MV-4-11 (cell line): ENCODE results near the gene ZNF33B.
"Not testable (repeated sequence)": the region's sequence is repeated elsewhere in the genome, so short reads cannot be mapped to it uniquely, and the experiment has no call there.

Experiments
- DNase-seq: peaks from one replicate; lab custom pipeline; 2025; lab: John Stamatoyannopoulos, UW

ZNF33B gene

GRCh38 chr10:42615419-42615818 is 23.0 kb downstream of the ZNF33B start:
- no peak for DNase-seq

- DNase-seq: no peak
Measured at GRCh38 chr10:42609872-42610271, 28.5 kb downstream of the ZNF33B start.

GRCh38 chr10:42598249-42598873 is 40.0 kb downstream of the ZNF33B start:
- no peak for DNase-seq

GRCh38 chr10:42596196-42596595 is 42.2 kb downstream of the ZNF33B start:
- DNase-seq: no peak

GRCh38 chr10:42594246-42594650 is 44.1 kb downstream of the ZNF33B start:
- DNase-seq: peak; percentile 70

GRCh38 chr10:42593284-42593683 is 45.1 kb downstream of the ZNF33B start:
- no peak for DNase-seq

GRCh38 chr10:42583828-42584227 is 54.5 kb downstream of the ZNF33B start:
- DNase-seq: no peak

- no peak for DNase-seq
Measured at GRCh38 chr10:42578019-42578418, 60.4 kb downstream of the ZNF33B start.

GRCh38 chr10:42576338-42576737 is 62.0 kb downstream of the ZNF33B start:
- no peak for DNase-seq

- DNase-seq: peak; percentile 53
Measured at GRCh38 chr10:42574336-42574735, 64.0 kb downstream of the ZNF33B start.

GRCh38 chr10:42556931-42557330 is 81.4 kb downstream of the ZNF33B start:
- no peak for DNase-seq

GRCh38 chr10:42553576-42553975 is 84.8 kb downstream of the ZNF33B start:
- DNase-seq: not testable (repeated sequence)

GRCh38 chr10:42553064-42553407 is 85.3 kb downstream of the ZNF33B start:
- DNase-seq: no peak

GRCh38 chr10:42552188-42553063 is 85.9 kb downstream of the ZNF33B start:
- peak; percentile 97 for DNase-seq

- DNase-seq: no peak
Measured at GRCh38 chr10:42551582-42552187, 86.7 kb downstream of the ZNF33B start.

GRCh38 chr10:42549851-42550250 is 88.5 kb downstream of the ZNF33B start:
- DNase-seq: no peak

GRCh38 chr10:42548254-42548653 is 90.1 kb downstream of the ZNF33B start:
- no peak for DNase-seq

GRCh38 chr10:42544945-42545344 is 93.4 kb downstream of the ZNF33B start:
- DNase-seq: no peak

GRCh38 chr10:42543840-42544372 is 94.5 kb downstream of the ZNF33B start:
- DNase-seq: no peak
